HEK293T (cell line): ENCODE measurements around the gene ZNF474.

Experiments
- ARNT ChIP-seq: fragments of 450-650 bp; IDR thresholded peaks from 2 replicates; pipeline ENCODE4 v1.6.1; 2017; ENCODE audit warnings: mild to moderate bottlenecking
- BHLHE40 ChIP-seq: fragments of 450-650 bp; IDR thresholded peaks from 2 replicates; pipeline ENCODE4 v1.6.1; 2016; ENCODE audit warnings: mild to moderate bottlenecking, moderate library complexity, borderline replicate concordance
- CTBP1 ChIP-seq: fragments of 450-650 bp; IDR thresholded peaks from 2 replicates; pipeline ENCODE4 v1.6.1; 2016; ENCODE audit warnings: borderline replicate concordance
- FOXA1 ChIP-seq: fragments of 450-650 bp; IDR thresholded peaks from 2 replicates; pipeline ENCODE4 v1.6.1; 2016; ENCODE audit warnings: mild to moderate bottlenecking
- FOXK2 ChIP-seq: fragments of 450-650 bp; IDR thresholded peaks from 2 replicates; pipeline ENCODE4 v1.6.1; 2016; ENCODE audit warnings: mild to moderate bottlenecking
- FOXM1 ChIP-seq: fragments of 450-650 bp; IDR thresholded peaks from 2 replicates; pipeline ENCODE4 v1.6.1; 2017; ENCODE audit warnings: mild to moderate bottlenecking, borderline replicate concordance
- HDGF ChIP-seq: fragments of 450-650 bp; IDR thresholded peaks from 2 replicates; pipeline ENCODE4 v1.6.1; 2017; ENCODE audit warnings: antibody characterized with exemption, borderline replicate concordance
- L3MBTL2 ChIP-seq: fragments of 450-650 bp; conservative IDR thresholded peaks from 2 replicates; pipeline ENCODE4 v1.6.1; 2016; ENCODE audit warnings: mild to moderate bottlenecking
- LEF1 ChIP-seq: fragments of 450-650 bp; IDR thresholded peaks from 2 replicates; pipeline ENCODE4 v1.6.1; 2017; ENCODE audit warnings: mild to moderate bottlenecking, borderline replicate concordance
- NFRKB ChIP-seq: fragments of 450-650 bp; IDR thresholded peaks from 2 replicates; pipeline ENCODE4 v1.6.1; 2016; ENCODE audit warnings: mild to moderate bottlenecking, moderate library complexity
- SP1 ChIP-seq: fragments of 450-650 bp; IDR thresholded peaks from 2 replicates; pipeline ENCODE4 v1.6.1; 2017
- SUZ12 ChIP-seq: fragments of 450-650 bp; IDR thresholded peaks from 2 replicates; pipeline ENCODE4 v1.6.1; 2016; ENCODE audit warnings: mild to moderate bottlenecking
- ZNF384 ChIP-seq: fragments of 450-650 bp; IDR thresholded peaks from 2 replicates; pipeline ENCODE4 v1.6.1; 2016

DNA sequence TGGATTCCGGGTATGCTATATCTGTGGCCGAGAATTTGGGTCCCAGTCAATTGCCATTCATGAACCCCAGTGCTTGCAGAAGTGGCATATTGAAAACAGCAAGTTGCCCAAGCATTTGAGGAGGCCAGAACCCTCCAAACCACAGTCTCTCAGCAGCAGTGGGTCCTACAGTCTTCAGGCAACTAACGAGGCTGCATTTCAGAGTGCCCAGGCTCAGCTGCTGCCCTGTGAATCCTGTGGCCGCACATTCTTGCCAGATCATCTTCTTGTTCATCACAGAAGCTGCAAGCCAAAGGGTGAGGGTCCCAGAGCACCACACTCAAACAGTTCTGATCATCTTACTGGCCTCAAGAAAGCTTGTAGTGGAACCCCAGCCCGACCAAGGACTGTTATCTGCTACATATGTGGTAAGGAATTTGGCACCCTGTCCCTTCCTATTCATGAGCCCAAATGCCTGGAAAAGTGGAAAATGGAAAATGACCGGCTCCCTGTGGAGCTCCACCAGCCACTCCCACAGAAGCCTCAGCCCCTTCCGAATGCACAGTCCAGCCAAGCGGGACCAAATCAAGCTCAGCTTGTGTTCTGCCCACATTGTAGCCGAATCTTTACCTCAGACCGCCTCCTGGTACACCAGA lies 23.0 kb downstream of the ZNF474 start:
- no peak for TF ChIP-seq ARNT
- TF ChIP-seq LEF1: no peak
- no peak for TF ChIP-seq FOXA1
- no peak for TF ChIP-seq SUZ12
- no peak for TF ChIP-seq CTBP1
- TF ChIP-seq ZNF384: no peak
- no peak for TF ChIP-seq FOXK2
- no peak for TF ChIP-seq FOXM1
- no peak for TF ChIP-seq NFRKB
- no peak for TF ChIP-seq BHLHE40
- TF ChIP-seq SP1: no peak
- TF ChIP-seq L3MBTL2: no peak
- no peak for TF ChIP-seq HDGF
